ENCODE data around the gene GLIPR1L2. TPM values are rescaled to one million over a fixed set of nuclear protein-coding genes. Genes with fewer than 3 reads are reported as not detected.
"Not testable (repeated sequence)": the region's sequence is repeated elsewhere in the genome, so short reads cannot be mapped to it uniquely, and the experiment has no call there.

GLIPR1L2 gene
- total RNA-seq (1 to 10 TPM in 6 of 7 donors, under 1 TPM in 1; 0.60 to 5.2 (median 2.0) TPM), polyA plus RNA-seq (1 to 10 TPM in 1 of 2 donors, under 1 TPM in 1; 0.84 to 2.9 TPM)
- long read RNA-seq, donor 1, partial matches to known transcripts, result 1 of 6 reads
- long read RNA-seq, donor 1, other reads (novel, unspliced or antisense), result 0 of 6 reads
- long read RNA-seq, donor 2, partial matches to known transcripts, result 0 of 6 reads
- long read RNA-seq, donor 2, other reads (novel, unspliced or antisense), result 0 of 6 reads
- long read RNA-seq, donor 3, partial matches to known transcripts, result 0 of 1 reads
- long read RNA-seq, donor 3, other reads (novel, unspliced or antisense), result 1 of 1 reads

DNA sequence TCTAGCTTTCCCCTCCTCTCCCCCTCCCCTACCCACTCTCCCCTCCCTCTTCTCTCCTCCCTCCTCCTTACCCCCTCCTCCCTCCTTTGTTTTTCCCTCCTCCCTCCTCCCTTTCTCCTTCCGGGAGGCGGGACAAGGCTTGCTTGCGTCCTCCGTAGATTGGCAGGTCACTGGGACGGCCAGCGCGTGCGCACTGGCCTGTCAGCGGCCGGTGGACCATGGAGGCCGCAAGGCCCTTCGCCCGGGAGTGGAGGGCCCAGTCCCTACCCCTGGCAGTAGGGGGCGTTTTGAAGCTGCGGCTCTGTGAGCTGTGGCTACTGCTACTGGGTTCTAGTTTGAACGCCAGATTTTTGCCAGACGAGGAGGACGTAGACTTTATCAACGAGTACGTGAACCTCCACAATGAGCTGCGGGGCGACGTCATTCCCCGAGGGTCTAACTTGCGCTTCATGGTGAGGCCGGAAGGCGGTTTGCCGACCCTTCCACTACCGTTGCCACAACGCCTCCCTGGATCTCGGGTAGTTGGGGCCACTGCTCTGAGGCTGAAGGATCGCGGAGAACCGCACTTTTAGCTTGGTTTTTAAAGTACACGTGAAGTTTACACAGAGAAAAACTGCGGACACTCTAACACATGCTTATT is at the start of gene GLIPR1L2:
Gene GLIPR1L2, plus strand, starts transcription at position 191 of the 640 bp plus-strand sequence. Its CDS starts 28 bp downstream, at position 219.
- no peaks in the 10 kb centered on the region for H3K4me1 ChIP-seq (ENCODE audit: insufficient read depth)
- WGBS, 3 donors, result 1 to 4% (median 1%) methylated on average over 36 of the region's 36 CpGs

DNA sequence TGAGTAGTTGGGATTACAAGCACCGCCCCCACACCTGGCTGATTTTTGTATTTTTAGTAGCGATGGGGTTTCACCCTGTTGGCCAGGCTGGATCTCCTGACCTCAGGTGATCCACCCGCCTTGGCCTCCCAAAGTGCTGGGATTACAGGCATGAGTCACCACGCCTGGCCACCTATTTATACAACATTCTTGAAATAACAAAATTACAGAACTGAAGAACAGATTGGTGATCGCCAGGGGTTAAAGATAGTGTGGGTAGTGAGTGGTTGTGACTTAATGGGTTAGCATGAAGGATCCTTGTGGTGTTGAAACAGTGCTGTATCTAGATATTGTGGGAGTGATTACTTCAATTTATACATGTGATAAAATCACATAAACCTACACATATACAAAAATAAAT is 49.0 kb upstream of the GLIPR1L2 start:
- Histone ChIP-seq H3K9me3 (no peaks in the 10 kb centered on the region), H3K4me3 (no peak overlapping the region), H3K4me1 (ENCODE audit: insufficient read depth) (no peaks in the 10 kb centered on the region), H3K27ac (no peak overlapping the region), H3K27me3 (no peaks in the 10 kb centered on the region), H3K36me3 (no peaks in the 10 kb centered on the region)
- WGBS, 3 donors, result 94 to 95% (median 95%) methylated on average over 5 of the region's 5 CpGs
- intact Hi-C loops (cut with DNase I), result no loop called here
- TF ChIP-seq EP300 (IDR thresholded peaks at IDR 0.05) (no peak), POLR2A (IDR thresholded peaks at IDR 0.05) (no peak)
- TF ChIP-seq, protein P1, sequence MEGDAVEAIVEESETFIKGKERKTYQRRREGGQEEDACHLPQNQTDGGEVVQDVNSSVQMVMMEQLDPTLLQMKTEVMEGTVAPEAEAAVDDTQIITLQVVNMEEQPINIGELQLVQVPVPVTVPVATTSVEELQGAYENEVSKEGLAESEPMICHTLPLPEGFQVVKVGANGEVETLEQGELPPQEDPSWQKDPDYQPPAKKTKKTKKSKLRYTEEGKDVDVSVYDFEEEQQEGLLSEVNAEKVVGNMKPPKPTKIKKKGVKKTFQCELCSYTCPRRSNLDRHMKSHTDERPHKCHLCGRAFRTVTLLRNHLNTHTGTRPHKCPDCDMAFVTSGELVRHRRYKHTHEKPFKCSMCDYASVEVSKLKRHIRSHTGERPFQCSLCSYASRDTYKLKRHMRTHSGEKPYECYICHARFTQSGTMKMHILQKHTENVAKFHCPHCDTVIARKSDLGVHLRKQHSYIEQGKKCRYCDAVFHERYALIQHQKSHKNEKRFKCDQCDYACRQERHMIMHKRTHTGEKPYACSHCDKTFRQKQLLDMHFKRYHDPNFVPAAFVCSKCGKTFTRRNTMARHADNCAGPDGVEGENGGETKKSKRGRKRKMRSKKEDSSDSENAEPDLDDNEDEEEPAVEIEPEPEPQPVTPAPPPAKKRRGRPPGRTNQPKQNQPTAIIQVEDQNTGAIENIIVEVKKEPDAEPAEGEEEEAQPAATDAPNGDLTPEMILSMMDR (IDR thresholded peaks at IDR 0.05), result no peak
- DNase-seq, result no peak

More for the DNA sequence above, at the start of gene GLIPR1L2:
- peak; percentile 95 to 97 (median 96) for DNase-seq
- TF ChIP-seq, protein P1 (IDR thresholded peaks at IDR 0.05), result peak; percentile 44 to 92 (median 91)
- TF ChIP-seq EP300 (IDR thresholded peaks at IDR 0.05) (no peak), POLR2A (IDR thresholded peaks at IDR 0.05) (peak; percentile 90)
- Histone ChIP-seq H3K4me3 (peak within 1 kb of the TSS; percentile 50), H3K36me3 (no peaks in the 10 kb centered on the region), H3K9me3 (no peaks in the 10 kb centered on the region), H3K27me3 (no peaks in the 10 kb centered on the region), H3K27ac (peak within 1 kb of the TSS; percentile 90 to 93)
- intact Hi-C loops (cut with DNase I), result no loop called here

DNA sequence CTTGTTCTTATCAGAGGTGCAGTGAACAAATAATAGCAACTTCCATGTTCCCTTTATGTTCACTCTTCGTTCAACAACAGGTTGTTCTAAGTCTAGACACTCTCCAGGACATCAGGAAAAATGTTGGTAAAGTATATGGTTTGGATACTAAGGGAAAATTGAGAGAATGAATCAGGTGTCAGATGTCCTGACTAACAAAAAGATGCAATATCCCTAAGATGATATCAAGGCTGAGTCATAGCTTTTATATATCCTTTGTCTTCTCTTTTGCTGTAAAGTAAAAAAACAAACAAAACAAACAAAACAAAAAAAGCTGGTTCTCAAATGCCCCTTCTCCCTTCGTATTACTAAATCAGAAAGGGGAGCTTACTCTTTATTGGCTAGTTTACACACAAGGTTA is 45.4 kb upstream of the GLIPR1L2 start:
- intact Hi-C loops (cut with DNase I), result no loop called here
- H3K27me3 ChIP-seq, result no peaks in the 10 kb centered on the region
- H3K36me3 ChIP-seq, result no peaks in the 10 kb centered on the region
- no peak for DNase-seq
- H3K4me3 ChIP-seq, result no peak overlapping the region
- H3K27ac ChIP-seq, result no peak overlapping the region
- H3K9me3 ChIP-seq, result no peaks in the 10 kb centered on the region
- TF ChIP-seq, protein P1 (IDR thresholded peaks at IDR 0.05), result no peak
- TF ChIP-seq EP300 (IDR thresholded peaks at IDR 0.05) (no peak), POLR2A (IDR thresholded peaks at IDR 0.05) (no peak)
- 89 to 93% (median 89%) methylated on average over 2 of the region's 2 CpGs for WGBS, 3 donors
- H3K4me1 ChIP-seq (ENCODE audit: insufficient read depth), result no peaks in the 10 kb centered on the region

DNA sequence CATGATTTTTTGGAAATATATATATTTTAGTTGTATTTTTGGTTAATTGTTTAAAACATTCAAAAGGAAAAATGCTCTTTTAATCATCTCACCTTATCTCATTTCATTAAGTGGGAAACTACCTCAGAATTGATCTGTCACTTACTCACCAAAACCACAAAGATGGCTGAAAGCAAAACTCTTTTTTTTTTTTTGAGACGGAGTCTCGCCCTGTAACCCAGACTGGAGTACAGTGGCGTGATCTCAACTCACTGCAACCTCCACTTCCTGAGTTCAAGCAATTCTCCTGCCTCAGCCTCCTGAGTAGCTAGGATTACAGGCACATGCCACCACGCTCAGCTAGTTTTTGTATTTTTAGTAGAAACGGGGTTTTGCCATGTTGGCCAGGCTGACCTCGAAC is 44.7 kb upstream of the GLIPR1L2 start:
- H3K4me3 ChIP-seq; H3K4me1 ChIP-seq (ENCODE audit: insufficient read depth); intact Hi-C loops (cut with DNase I); H3K36me3 ChIP-seq; H3K27me3 ChIP-seq; H3K9me3 ChIP-seq; DNase-seq; H3K27ac ChIP-seq: not testable (repeated sequence)
- 90 to 92% (median 91%) methylated on average over 6 of the region's 6 CpGs for WGBS, 3 donors

DNA sequence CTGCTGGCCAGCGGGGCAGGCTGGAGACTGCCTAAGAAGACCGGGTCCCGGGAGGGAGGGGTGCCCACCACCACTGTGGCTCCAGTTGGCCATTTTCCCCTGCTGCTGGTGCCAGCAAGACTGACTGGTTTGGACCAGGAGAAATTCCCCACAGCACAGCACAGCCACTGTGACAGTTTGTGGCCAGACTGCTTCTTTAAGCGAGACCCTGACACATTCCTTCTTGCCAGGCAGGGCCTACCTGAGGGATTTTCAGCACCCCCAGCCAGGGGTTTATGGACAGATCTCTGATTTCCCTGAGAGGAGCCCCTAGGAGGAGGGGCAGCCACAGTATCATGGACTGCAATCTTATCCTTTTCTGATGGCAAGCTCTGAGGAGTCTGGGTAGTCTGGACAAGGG is 40.9 kb upstream of the GLIPR1L2 start:
- DNase-seq, result no peak
- Histone ChIP-seq H3K4me1 (ENCODE audit: insufficient read depth) (no peaks in the 10 kb centered on the region), H3K27me3 (no peaks in the 10 kb centered on the region), H3K4me3 (no peak overlapping the region), H3K27ac (no peak overlapping the region), H3K36me3 (no peaks in the 10 kb centered on the region), H3K9me3 (no peaks in the 10 kb centered on the region)
- intact Hi-C loops (cut with DNase I), result no loop called here
- WGBS, 3 donors, result 93 to 96% (median 96%) methylated on average over 4 of the region's 4 CpGs
- TF ChIP-seq, protein P1 (IDR thresholded peaks at IDR 0.05), result no peak
- TF ChIP-seq EP300 (IDR thresholded peaks at IDR 0.05) (no peak), POLR2A (IDR thresholded peaks at IDR 0.05) (no peak)

Data from ovary (tissue), 10 donors.